ENCODE data around the gene KLHL40. TPM values are rescaled to one million over a fixed set of nuclear protein-coding genes. Genes with fewer than 3 reads are reported as not detected.

KLHL40 gene
- total RNA-seq, 1 experiment from 2014 or later, result not detected

DNA sequence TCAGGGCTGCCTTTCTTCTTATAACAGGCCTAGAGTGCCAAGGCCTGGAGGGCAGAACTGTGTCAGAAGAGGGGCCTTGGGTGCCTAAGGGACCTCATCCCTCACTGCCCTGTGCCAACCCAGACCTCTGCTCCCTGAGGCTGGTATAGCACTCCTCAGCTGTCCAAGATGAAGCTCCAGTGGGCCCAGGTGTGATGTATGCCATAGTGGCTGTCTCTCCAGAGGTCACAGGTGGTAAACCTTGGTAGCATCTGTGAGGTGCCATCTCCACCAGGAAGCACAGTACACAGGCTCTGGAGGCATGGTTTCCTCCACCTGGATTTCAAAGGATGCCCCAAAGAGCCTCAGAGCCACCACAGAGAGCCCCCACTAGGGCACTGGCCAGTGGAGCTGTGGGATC is 12.3 kb upstream of the KLHL40 start:
- H3K36me3 Mint-ChIP-seq (ENCODE audit: insufficient read depth in 1 of 3, low read depth in 3 of 3), result peaks cover 0 to 9% (median 0%) of the 10 kb centered on the region in 3 experiments; a peak in 3 of 7 replicates
- Histone ChIP-seq H2BK12ac (ENCODE audit: insufficient read length, low read depth, low read length) (no peak overlapping the region), H3K79me2 (ENCODE audit: insufficient read depth, low read length) (no peaks in the 10 kb centered on the region), H4K91ac (ENCODE audit: insufficient read length, low read depth, low read length) (no peak overlapping the region), H3K4me1 (ENCODE audit: insufficient read depth, low read length) (no peaks in the 10 kb centered on the region), H3K23ac (ENCODE audit: insufficient read length, low read depth, low read length) (no peak overlapping the region), H3T11ph (ENCODE audit: low read length) (no peak overlapping the region), H3K4me2 (ENCODE audit: insufficient read depth, insufficient read length, low read length) (no peak overlapping the region), H2BK20ac (ENCODE audit: low read depth, low read length, poor library complexity, severe bottlenecking) (no peak overlapping the region), H4K20me1 (ENCODE audit: control insufficient read depth, insufficient read depth, insufficient read length) (no peaks in the 10 kb centered on the region), H3K4ac (ENCODE audit: low read depth, low read length) (no peak overlapping the region), H3K79me1 (ENCODE audit: insufficient read depth, low read depth, low read length, poor library complexity, severe bottlenecking) (no peaks in the 10 kb centered on the region), H3K18ac (ENCODE audit: insufficient read length, low read depth, low read length) (no peak overlapping the region), H4K5ac (ENCODE audit: insufficient read length, low read depth, low read length) (no peak overlapping the region), H3K9ac (ENCODE audit: extremely low read depth, insufficient read length, low read length) (no peak overlapping the region), H3K9me3 (ENCODE audit: control insufficient read depth, low read depth, low read length) (peaks cover 5% of the 10 kb centered on the region), H3K23me2 (ENCODE audit: insufficient read length, low read depth, low read length, poor library complexity, severe bottlenecking) (no peaks in the 10 kb centered on the region), H3K27ac (ENCODE audit: insufficient read length, low read depth, low read length) (no peak overlapping the region), H2BK5ac (ENCODE audit: insufficient read length, low read length) (no peak overlapping the region), H2AK5ac (ENCODE audit: insufficient read length, low read length) (no peak overlapping the region), H2BK120ac (ENCODE audit: low read depth, low read length, poor library complexity, severe bottlenecking) (no peak overlapping the region), H2AFZ (ENCODE audit: low read length) (no peak overlapping the region), H2BK15ac (ENCODE audit: low read depth, low read length) (no peak overlapping the region), H4K8ac (replicated peaks; ENCODE audit: insufficient read length, low read depth, low read length) (no peak overlapping the region), H3K27me3 (ENCODE audit: insufficient read depth, low read length) (no peaks in the 10 kb centered on the region), H3K56ac (ENCODE audit: insufficient read length, low read depth, low read length) (no peak overlapping the region), H3K14ac (ENCODE audit: insufficient read depth, low read length) (no peak overlapping the region)
- no peaks in the 10 kb centered on the region; a peak in 1 of 4 replicates for H3K4me1 Mint-ChIP-seq
- H3K4me3 Mint-ChIP-seq, result no peak overlapping the region
- TF ChIP-seq, protein P1, sequence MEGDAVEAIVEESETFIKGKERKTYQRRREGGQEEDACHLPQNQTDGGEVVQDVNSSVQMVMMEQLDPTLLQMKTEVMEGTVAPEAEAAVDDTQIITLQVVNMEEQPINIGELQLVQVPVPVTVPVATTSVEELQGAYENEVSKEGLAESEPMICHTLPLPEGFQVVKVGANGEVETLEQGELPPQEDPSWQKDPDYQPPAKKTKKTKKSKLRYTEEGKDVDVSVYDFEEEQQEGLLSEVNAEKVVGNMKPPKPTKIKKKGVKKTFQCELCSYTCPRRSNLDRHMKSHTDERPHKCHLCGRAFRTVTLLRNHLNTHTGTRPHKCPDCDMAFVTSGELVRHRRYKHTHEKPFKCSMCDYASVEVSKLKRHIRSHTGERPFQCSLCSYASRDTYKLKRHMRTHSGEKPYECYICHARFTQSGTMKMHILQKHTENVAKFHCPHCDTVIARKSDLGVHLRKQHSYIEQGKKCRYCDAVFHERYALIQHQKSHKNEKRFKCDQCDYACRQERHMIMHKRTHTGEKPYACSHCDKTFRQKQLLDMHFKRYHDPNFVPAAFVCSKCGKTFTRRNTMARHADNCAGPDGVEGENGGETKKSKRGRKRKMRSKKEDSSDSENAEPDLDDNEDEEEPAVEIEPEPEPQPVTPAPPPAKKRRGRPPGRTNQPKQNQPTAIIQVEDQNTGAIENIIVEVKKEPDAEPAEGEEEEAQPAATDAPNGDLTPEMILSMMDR (conservative IDR thresholded peaks at IDR 0.05), result no peak
- no peak for DNase-seq
- H3K27ac Mint-ChIP-seq, result no peak overlapping the region
- peaks cover 13% of the 10 kb centered on the region for H3K27me3 Mint-ChIP-seq (ENCODE audit: low read depth)
- peaks cover 8 to 10% of the 10 kb centered on the region in 2 experiments for H3K9me3 Mint-ChIP-seq

Measured in H9 (cell line).